Activated T-helper 1 cell treated with Interleukin-2 at 50 U/mL for 16 hours (primary cell): Measurements from ENCODE around the gene CELF2.
"Not testable (repeated sequence)": the region's sequence is repeated elsewhere in the genome, so short reads cannot be mapped to it uniquely, and the experiment has no call there.

ENCODE experiments used
- DNase-seq: peaks from one replicate; pipeline ENCODE4 v3.0.0-alpha.2; 2020; ENCODE audit warnings: low read depth

CELF2 gene

GRCh38 chr10:11017570-11018431 lies at the start of gene CELF2:
TSS of gene CELF2 (plus strand) at chr10:11017872. CDS start at chr10:11018090, 218 bp downstream.
- DNase-seq = peak; percentile 14

GRCh38 chr10:10968257-10968588 lies 49.4 kb upstream of the CELF2 start:
- no peak for DNase-seq

GRCh38 chr10:10973310-10973709 lies 44.4 kb upstream of the CELF2 start:
- DNase-seq = no peak

- DNase-seq = no peak
Measured at GRCh38 chr10:10975647-10976046, 42.0 kb upstream of the CELF2 start.

- no peak for DNase-seq
Measured at GRCh38 chr10:10976652-10977051, 41.0 kb upstream of the CELF2 start.

- DNase-seq = no peak
Measured at GRCh38 chr10:10977226-10977956, 40.3 kb upstream of the CELF2 start.

- DNase-seq = no peak
Measured at GRCh38 chr10:10977978-10978377, 39.7 kb upstream of the CELF2 start.

GRCh38 chr10:10985361-10985760 lies 32.3 kb upstream of the CELF2 start:
- no peak for DNase-seq

- DNase-seq = no peak
Measured at GRCh38 chr10:10986606-10987005, 31.1 kb upstream of the CELF2 start.

- no peak for DNase-seq
Measured at GRCh38 chr10:10987111-10987510, 30.6 kb upstream of the CELF2 start.

GRCh38 chr10:10989669-10990068 lies 28.0 kb upstream of the CELF2 start:
- DNase-seq = no peak

GRCh38 chr10:10991144-10991543 lies 26.5 kb upstream of the CELF2 start:
- DNase-seq = no peak

- DNase-seq = no peak
Measured at GRCh38 chr10:10992072-10992471, 25.6 kb upstream of the CELF2 start.

GRCh38 chr10:10992961-10993714 lies 24.5 kb upstream of the CELF2 start:
- no peak for DNase-seq

GRCh38 chr10:10993785-10994184 lies 23.9 kb upstream of the CELF2 start:
- no peak for DNase-seq

GRCh38 chr10:10994360-10994759 lies 23.3 kb upstream of the CELF2 start:
- no peak for DNase-seq

GRCh38 chr10:10995120-10995519 lies 22.6 kb upstream of the CELF2 start:
- no peak for DNase-seq

- DNase-seq = no peak
Measured at GRCh38 chr10:10996966-10997620, 20.6 kb upstream of the CELF2 start.

- not testable (repeated sequence) for DNase-seq
Measured at GRCh38 chr10:10999501-10999900, 18.2 kb upstream of the CELF2 start.

GRCh38 chr10:11002485-11002884 lies 15.2 kb upstream of the CELF2 start:
- no peak for DNase-seq

GRCh38 chr10:11002916-11003315 lies 14.8 kb upstream of the CELF2 start:
- DNase-seq = no peak

- DNase-seq = no peak
Measured at GRCh38 chr10:11003679-11004078, 14.0 kb upstream of the CELF2 start.
